Osteoblast (primary cell): ENCODE results near the gene PRSS3. TPM values are rescaled to one million over a fixed set of nuclear protein-coding genes. Genes with fewer than 3 reads are reported as not detected.
"Not testable (repeated sequence)": the region's sequence is repeated elsewhere in the genome, so short reads cannot be mapped to it uniquely, and the experiment has no call there.

Experiments used
- DNase-seq: peaks from one replicate; pipeline ENCODE4 v3.0.0; 2011; ENCODE audit warnings: low spot score, mixed read lengths; ENCODE audit not compliant: insufficient read length; ENCODE audit errors: missing footprints
- H2AFZ ChIP-seq: 2 replicates; pipeline ENCODE4 v1.6.0; 2011; ENCODE audit warnings: mild to moderate bottlenecking, low read length
- H3K27ac ChIP-seq: 2 replicates; pipeline ENCODE4 v1.5.1; 2011; ENCODE audit warnings: mild to moderate bottlenecking, low read depth, low read length, moderate library complexity
- H3K27me3 ChIP-seq: 2 replicates; pipeline ENCODE4 v1.6.0; 2012; ENCODE audit warnings: mild to moderate bottlenecking, control low read depth, inconsistent platforms, low read length, moderate library complexity; ENCODE audit not compliant: insufficient read depth
- H3K36me3 ChIP-seq: 2 replicates; pipeline ENCODE4 v1.5.1; 2011; ENCODE audit warnings: mild to moderate bottlenecking, low read length, control low read depth, moderate library complexity; ENCODE audit not compliant: insufficient read depth
- H3K4me1 ChIP-seq: 2 replicates; pipeline ENCODE4 v1.5.1; 2011; ENCODE audit warnings: mild to moderate bottlenecking, low read length, control low read depth, moderate library complexity; ENCODE audit not compliant: insufficient read depth
- H3K4me2 ChIP-seq: 2 replicates; pipeline ENCODE4 v1.6.0; 2011; ENCODE audit warnings: mild to moderate bottlenecking, low read length; ENCODE audit not compliant: insufficient read depth
- H3K4me3 ChIP-seq: fragments of 200-600 bp; sonication (generic); 3 replicates; pipeline ENCODE4 v1.5.1; 2012; ENCODE audit warnings: mild to moderate bottlenecking, low read length, inconsistent platforms; ENCODE audit not compliant: insufficient read depth
- H3K79me2 ChIP-seq: 2 replicates; pipeline ENCODE4 v1.6.0; 2012; ENCODE audit warnings: mild to moderate bottlenecking, low read length, control low read depth, inconsistent platforms; ENCODE audit not compliant: insufficient read depth
- H3K9me3 ChIP-seq: 2 replicates; pipeline ENCODE4 v1.5.1; 2011; ENCODE audit warnings: low read depth, low read length, control low read depth
- H4K20me1 ChIP-seq: 2 replicates; pipeline ENCODE4 v1.6.0; 2012; ENCODE audit warnings: mild to moderate bottlenecking, low read length, control low read depth; ENCODE audit not compliant: insufficient read depth
- total RNA-seq: library from RNA; depleted of rRNA; stranded (reverse); fragments of >200 nt; gene quantifications from 2 replicates; pipeline ENCODE4 v1.2.3, GENCODE V29; 2012
- TF ChIP-seq, protein P1 (sequence below): IDR thresholded peaks from 2 replicates; pipeline ENCODE4 v1.5.1; 2011; ENCODE audit warnings: mild to moderate bottlenecking, low read depth, low read length, moderate library complexity; ENCODE audit errors: extremely low read depth

PRSS3 gene
- total RNA-seq, 1 donor, result 2.2 TPM

DNA sequence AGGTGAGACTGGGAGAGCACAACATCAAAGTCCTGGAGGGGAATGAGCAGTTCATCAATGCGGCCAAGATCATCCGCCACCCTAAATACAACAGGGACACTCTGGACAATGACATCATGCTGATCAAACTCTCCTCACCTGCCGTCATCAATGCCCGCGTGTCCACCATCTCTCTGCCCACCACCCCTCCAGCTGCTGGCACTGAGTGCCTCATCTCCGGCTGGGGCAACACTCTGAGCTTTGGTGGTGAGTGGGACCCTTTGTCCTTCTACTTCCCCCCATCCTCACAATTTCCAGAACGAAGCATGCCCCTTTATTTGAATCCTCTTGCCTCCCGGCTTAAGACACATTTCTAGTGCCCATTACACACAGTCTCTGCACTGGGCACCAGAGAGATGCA, 2.5 kb downstream of the PRSS3 start:
- TF ChIP-seq, protein P1, sequence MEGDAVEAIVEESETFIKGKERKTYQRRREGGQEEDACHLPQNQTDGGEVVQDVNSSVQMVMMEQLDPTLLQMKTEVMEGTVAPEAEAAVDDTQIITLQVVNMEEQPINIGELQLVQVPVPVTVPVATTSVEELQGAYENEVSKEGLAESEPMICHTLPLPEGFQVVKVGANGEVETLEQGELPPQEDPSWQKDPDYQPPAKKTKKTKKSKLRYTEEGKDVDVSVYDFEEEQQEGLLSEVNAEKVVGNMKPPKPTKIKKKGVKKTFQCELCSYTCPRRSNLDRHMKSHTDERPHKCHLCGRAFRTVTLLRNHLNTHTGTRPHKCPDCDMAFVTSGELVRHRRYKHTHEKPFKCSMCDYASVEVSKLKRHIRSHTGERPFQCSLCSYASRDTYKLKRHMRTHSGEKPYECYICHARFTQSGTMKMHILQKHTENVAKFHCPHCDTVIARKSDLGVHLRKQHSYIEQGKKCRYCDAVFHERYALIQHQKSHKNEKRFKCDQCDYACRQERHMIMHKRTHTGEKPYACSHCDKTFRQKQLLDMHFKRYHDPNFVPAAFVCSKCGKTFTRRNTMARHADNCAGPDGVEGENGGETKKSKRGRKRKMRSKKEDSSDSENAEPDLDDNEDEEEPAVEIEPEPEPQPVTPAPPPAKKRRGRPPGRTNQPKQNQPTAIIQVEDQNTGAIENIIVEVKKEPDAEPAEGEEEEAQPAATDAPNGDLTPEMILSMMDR, result no peak
- no peak overlapping the region for H3K4me2 ChIP-seq
- H3K4me1 ChIP-seq, result no peaks in the 10 kb centered on the region
- no peaks in the 10 kb centered on the region for H3K79me2 ChIP-seq
- no peaks in the 10 kb centered on the region for H4K20me1 ChIP-seq
- no peak overlapping the region for H2AFZ ChIP-seq
- no peak overlapping the region for H3K4me3 ChIP-seq
- no peak overlapping the region for H3K27ac ChIP-seq
- H3K36me3 ChIP-seq, result no peaks in the 10 kb centered on the region
- peaks cover 11% of the 10 kb centered on the region for H3K27me3 ChIP-seq
- no peak for DNase-seq
- H3K9me3 ChIP-seq, result no peaks in the 10 kb centered on the region

DNA sequence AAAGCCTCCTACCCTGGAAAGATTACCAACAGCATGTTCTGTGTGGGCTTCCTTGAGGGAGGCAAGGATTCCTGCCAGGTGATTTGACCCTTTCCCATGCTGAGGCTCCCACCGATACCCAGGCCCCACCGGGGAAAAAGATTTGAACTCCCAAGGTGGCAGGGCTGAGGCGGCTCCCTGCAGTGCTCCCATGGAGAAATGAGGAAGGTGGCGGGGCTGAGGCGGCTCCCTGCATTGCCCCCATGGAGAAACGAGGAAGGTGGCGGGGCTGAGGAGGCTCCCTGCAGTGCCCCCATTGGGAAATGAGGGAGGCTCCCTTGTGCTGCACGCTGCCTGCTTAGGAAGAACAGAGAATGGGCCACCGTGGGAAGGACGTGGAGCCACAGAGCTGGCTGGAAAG, 3.2 kb downstream of the PRSS3 start:
- no peak overlapping the region for H3K4me3 ChIP-seq
- H3K27ac ChIP-seq, result no peak overlapping the region
- H3K27me3 ChIP-seq, result peaks cover 11% of the 10 kb centered on the region

DNA sequence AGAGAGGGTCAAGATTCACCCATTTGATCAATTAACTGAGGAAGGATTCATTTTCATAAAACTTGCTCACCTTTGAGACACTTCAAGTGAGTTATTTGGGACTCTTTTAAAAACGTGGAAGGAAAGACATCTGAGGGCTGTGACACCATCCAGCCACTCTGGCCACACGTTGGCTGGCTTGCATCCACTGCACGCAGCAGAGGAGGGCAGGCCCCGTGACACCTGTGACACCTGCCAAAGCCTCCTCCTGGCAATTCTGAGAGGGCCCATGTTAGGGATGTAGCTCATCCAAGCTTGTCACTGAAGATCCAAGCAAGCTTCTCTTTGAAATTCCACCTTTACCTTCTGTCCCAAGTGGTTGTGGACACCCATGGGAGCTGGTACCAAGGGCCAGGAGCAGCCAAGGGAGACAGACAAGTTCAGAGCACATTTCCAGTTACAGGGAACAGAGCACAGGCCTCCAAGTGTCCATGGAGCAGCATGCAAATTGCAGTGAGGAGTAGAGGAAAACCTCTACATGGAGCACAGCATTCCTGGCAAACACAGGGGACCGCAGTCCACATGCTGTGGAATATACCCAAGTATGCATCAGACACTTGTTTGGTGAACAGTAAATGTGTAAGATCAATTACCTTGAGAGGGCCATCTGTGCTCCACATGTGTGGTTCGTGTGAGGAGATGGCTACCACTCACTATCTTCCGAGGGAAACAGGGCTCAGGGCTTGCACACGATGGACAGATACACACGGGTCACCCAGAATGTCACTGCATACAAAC, 4.8 kb downstream of the PRSS3 start:
- Histone ChIP-seq H3K36me3 (no peaks in the 10 kb centered on the region), H3K9me3 (no peaks in the 10 kb centered on the region), H3K27me3 (peaks cover 11% of the 10 kb centered on the region), H3K27ac (no peak overlapping the region), H3K79me2 (no peaks in the 10 kb centered on the region), H3K4me3 (no peak overlapping the region), H3K4me1 (no peaks in the 10 kb centered on the region), H2AFZ (no peak overlapping the region), H4K20me1 (no peaks in the 10 kb centered on the region), H3K4me2 (no peak overlapping the region)
- DNase-seq, result no peak
- TF ChIP-seq, protein P1, result no peak

More for the DNA sequence above, 3.2 kb downstream of the PRSS3 start:
- no peak for DNase-seq
- Histone ChIP-seq H3K36me3 (no peaks in the 10 kb centered on the region), H4K20me1 (no peaks in the 10 kb centered on the region), H3K79me2 (no peaks in the 10 kb centered on the region), H3K4me1 (no peaks in the 10 kb centered on the region), H3K4me2 (no peak overlapping the region), H2AFZ (no peak overlapping the region), H3K9me3 (no peaks in the 10 kb centered on the region)
- TF ChIP-seq, protein P1, result no peak

- no peaks in the 10 kb centered on the region for H3K9me3 ChIP-seq
- DNase-seq, result no peak
- H3K4me3 ChIP-seq, result no peak overlapping the region
- H3K36me3 ChIP-seq, result no peaks in the 10 kb centered on the region
- no peak overlapping the region for H2AFZ ChIP-seq
- no peaks in the 10 kb centered on the region for H4K20me1 ChIP-seq
- no peak overlapping the region for H3K27ac ChIP-seq
- no peaks in the 10 kb centered on the region for H3K79me2 ChIP-seq
- TF ChIP-seq, protein P1, result no peak
- H3K4me2 ChIP-seq, result no peak overlapping the region
- peaks cover 9% of the 10 kb centered on the region for H3K27me3 ChIP-seq
- H3K4me1 ChIP-seq, result no peaks in the 10 kb centered on the region
Observed at GRCh38 chr9:33800886-33801285, 5.5 kb downstream of the PRSS3 start.

DNA sequence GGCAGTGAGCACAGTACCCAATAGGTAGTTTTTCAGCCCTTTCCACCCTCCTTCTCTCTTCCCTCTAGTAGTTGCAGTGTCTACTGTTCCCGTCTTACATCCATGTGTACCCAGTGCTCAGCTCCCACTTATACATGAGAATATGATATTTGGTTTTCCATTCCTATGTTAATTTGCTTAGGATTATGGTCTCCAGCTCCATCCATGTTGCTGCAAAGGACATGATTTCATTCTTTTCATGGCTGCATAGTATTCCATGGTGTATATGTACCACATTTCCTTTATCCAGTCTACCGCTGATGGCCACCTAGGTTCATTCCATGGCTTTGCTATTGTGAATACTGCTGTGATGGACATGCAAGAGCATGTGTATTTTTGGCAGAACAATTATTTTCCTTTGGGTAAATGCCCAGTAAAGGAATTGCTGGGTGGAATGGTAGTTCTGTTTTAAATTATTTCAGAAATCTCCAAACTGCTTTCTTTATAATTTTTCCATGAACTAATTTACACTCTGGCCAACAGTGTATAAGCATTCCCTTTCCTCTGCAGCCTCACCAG, 6.7 kb downstream of the PRSS3 start:
- not testable (repeated sequence) for H2AFZ ChIP-seq, DNase-seq, H3K4me2 ChIP-seq, H3K9me3 ChIP-seq, H3K27ac ChIP-seq, H4K20me1 ChIP-seq, H3K4me3 ChIP-seq, H3K27me3 ChIP-seq, H3K79me2 ChIP-seq, H3K36me3 ChIP-seq, H3K4me1 ChIP-seq

GRCh38 chr9:33804196-33804595, 8.8 kb downstream of the PRSS3 start:
- H4K20me1 ChIP-seq, H3K9me3 ChIP-seq, H2AFZ ChIP-seq, H3K79me2 ChIP-seq, DNase-seq, H3K4me1 ChIP-seq, H3K4me2 ChIP-seq, H3K36me3 ChIP-seq, H3K27ac ChIP-seq, H3K27me3 ChIP-seq, H3K4me3 ChIP-seq: not testable (repeated sequence)
